Rectal smooth muscle tissue (tissue), 1 donor: ENCODE measurements around the gene TRIOBP.
"Not testable (repeated sequence)": the region's sequence is repeated elsewhere in the genome, so short reads cannot be mapped to it uniquely, and the experiment has no call there.

Experiments used
- H3K27ac ChIP-seq: one replicate; pipeline ENCODE4 v1.7.0; 2013; ENCODE audit warnings: low read depth, low read length, inconsistent platforms
- H3K27me3 ChIP-seq: one replicate; pipeline ENCODE4 v1.7.0; 2013; ENCODE audit warnings: low read length; ENCODE audit not compliant: control insufficient read depth, insufficient read depth
- H3K36me3 ChIP-seq: one replicate; pipeline ENCODE4 v1.7.0; 2013; ENCODE audit warnings: low read length; ENCODE audit not compliant: control insufficient read depth, insufficient read depth
- H3K4me1 ChIP-seq: one replicate; pipeline ENCODE4 v1.7.0; 2013; ENCODE audit warnings: low read length; ENCODE audit not compliant: control insufficient read depth, insufficient read depth
- H3K4me3 ChIP-seq: one replicate; pipeline ENCODE4 v1.7.0; 2013; ENCODE audit warnings: low read length
- H3K9ac ChIP-seq: one replicate; pipeline ENCODE4 v1.7.0; 2013; ENCODE audit warnings: low read length

The TRIOBP gene

GRCh38 chr22:37784829-37785495, 88.1 kb downstream of the TRIOBP start:
- Histone ChIP-seq H3K27ac (no peak overlapping the region), H3K4me1 (no peaks in the 10 kb centered on the region), H3K4me3 (no peak overlapping the region), H3K27me3 (no peaks in the 10 kb centered on the region), H3K9ac (no peak overlapping the region), H3K36me3 (no peaks in the 10 kb centered on the region)

GRCh38 chr22:37790234-37790633, 93.4 kb downstream of the TRIOBP start:
- no peaks in the 10 kb centered on the region for H3K4me1 ChIP-seq
- no peak overlapping the region for H3K9ac ChIP-seq
- H3K27me3 ChIP-seq: no peaks in the 10 kb centered on the region
- no peak overlapping the region for H3K4me3 ChIP-seq
- no peak overlapping the region for H3K27ac ChIP-seq
- no peaks in the 10 kb centered on the region for H3K36me3 ChIP-seq

DNA sequence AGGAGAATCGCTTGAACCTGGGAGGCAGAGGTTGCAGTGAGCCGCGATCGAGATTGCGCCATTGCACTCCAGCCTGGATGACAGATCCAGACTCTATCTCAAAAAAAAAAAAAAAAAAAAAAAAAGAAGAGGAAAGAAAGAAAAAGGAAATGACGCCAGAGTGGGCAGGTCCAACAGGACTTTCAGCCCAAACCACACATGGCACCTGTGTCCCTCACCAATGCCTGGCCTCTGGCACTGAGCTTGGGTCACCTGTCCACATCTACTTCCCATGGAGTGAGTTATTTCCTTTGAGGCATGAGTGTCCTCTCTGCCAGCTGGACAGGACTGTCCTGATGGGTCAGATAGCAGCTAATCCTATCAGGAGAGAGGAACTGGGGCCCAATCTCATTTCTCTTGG, 95.6 kb downstream of the TRIOBP start:
- no peaks in the 10 kb centered on the region for H3K4me1 ChIP-seq
- no peaks in the 10 kb centered on the region for H3K36me3 ChIP-seq
- H3K27me3 ChIP-seq: no peaks in the 10 kb centered on the region
- H3K9ac ChIP-seq: no peak overlapping the region
- H3K27ac ChIP-seq: no peak overlapping the region
- no peak overlapping the region for H3K4me3 ChIP-seq

GRCh38 chr22:37794376-37794775, 97.5 kb downstream of the TRIOBP start:
- Histone ChIP-seq H3K9ac (no peak overlapping the region), H3K4me1 (no peaks in the 10 kb centered on the region), H3K36me3 (no peaks in the 10 kb centered on the region), H3K4me3 (no peak overlapping the region), H3K27ac (no peak overlapping the region), H3K27me3 (no peaks in the 10 kb centered on the region)

- Histone ChIP-seq H3K27ac (no peak overlapping the region), H3K27me3 (no peaks in the 10 kb centered on the region), H3K36me3 (no peaks in the 10 kb centered on the region), H3K4me3 (no peak overlapping the region), H3K9ac (no peak overlapping the region), H3K4me1 (no peaks in the 10 kb centered on the region)
Measured at GRCh38 chr22:37796079-37796478, 99.2 kb downstream of the TRIOBP start.

- not testable (repeated sequence) for H3K27me3 ChIP-seq, H3K4me1 ChIP-seq, H3K36me3 ChIP-seq, H3K4me3 ChIP-seq, H3K27ac ChIP-seq, H3K9ac ChIP-seq
Measured at GRCh38 chr22:37797259-37797658, 100.4 kb downstream of the TRIOBP start.

DNA sequence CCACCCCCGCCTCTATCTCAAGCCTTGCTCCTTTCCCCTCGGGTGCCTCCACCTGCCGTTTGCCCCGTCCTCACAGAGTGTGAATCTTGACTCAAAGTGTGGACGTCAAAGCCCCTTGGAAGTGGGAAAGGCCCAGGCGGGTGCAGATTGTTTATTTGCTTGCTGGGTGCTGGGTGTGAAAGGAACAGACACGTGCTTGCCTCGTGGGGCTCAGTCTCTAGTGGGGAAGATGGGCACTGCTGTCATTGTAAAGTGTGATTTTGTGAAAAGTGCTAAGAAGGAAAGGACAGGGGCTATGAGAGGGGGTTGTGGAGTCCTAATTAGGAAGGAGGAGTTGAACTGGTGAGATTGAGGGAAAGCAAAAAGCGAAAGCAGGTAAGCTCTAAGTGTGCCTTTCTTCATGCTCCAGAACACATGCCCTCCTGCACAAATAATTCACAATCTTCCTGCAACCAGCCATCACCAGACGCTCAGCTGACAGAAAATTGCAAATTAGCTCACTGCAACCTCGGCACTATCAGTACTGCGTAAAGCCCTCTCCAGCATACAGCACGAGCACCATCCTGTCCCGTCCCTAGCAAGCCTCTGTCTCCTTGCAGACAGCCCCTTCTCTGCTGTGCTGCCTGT, 101.1 kb downstream of the TRIOBP start:
- Histone ChIP-seq H3K27ac (no peak overlapping the region), H3K4me1 (peaks cover 4% of the 10 kb centered on the region), H3K27me3 (no peaks in the 10 kb centered on the region), H3K9ac (no peak overlapping the region), H3K36me3 (no peaks in the 10 kb centered on the region), H3K4me3 (no peak overlapping the region)

DNA sequence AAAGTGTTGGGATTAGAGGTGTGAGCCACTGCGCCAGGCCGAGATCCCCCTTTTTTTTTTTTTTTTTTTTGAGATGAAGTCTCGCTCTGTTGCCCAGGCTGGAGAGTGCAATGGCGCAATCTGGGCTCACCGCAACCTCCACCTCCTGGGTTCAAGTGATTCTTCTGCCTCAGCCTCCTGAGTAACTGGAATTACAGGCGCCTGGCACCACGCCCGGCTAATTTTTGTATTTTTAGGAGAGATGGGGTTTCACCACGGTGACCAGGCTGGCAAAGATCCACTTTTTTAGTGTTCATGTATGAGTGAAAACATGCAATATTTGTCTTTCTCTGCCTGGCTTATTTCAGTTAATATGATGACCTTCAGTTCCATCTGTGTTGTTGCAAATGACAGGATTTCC, 103.1 kb downstream of the TRIOBP start:
- H3K4me3 ChIP-seq, H3K36me3 ChIP-seq, H3K4me1 ChIP-seq, H3K27me3 ChIP-seq, H3K9ac ChIP-seq, H3K27ac ChIP-seq: not testable (repeated sequence)

GRCh38 chr22:37801946-37802309, 105.1 kb downstream of the TRIOBP start:
- H3K4me3 ChIP-seq: peak overlapping the region; percentile 76
- no peaks in the 10 kb centered on the region for H3K36me3 ChIP-seq
- H3K9ac ChIP-seq: peak overlapping the region; percentile 11
- H3K27me3 ChIP-seq: no peaks in the 10 kb centered on the region
- peaks cover 11% of the 10 kb centered on the region for H3K4me1 ChIP-seq
- peak overlapping the region; percentile 64 for H3K27ac ChIP-seq

DNA sequence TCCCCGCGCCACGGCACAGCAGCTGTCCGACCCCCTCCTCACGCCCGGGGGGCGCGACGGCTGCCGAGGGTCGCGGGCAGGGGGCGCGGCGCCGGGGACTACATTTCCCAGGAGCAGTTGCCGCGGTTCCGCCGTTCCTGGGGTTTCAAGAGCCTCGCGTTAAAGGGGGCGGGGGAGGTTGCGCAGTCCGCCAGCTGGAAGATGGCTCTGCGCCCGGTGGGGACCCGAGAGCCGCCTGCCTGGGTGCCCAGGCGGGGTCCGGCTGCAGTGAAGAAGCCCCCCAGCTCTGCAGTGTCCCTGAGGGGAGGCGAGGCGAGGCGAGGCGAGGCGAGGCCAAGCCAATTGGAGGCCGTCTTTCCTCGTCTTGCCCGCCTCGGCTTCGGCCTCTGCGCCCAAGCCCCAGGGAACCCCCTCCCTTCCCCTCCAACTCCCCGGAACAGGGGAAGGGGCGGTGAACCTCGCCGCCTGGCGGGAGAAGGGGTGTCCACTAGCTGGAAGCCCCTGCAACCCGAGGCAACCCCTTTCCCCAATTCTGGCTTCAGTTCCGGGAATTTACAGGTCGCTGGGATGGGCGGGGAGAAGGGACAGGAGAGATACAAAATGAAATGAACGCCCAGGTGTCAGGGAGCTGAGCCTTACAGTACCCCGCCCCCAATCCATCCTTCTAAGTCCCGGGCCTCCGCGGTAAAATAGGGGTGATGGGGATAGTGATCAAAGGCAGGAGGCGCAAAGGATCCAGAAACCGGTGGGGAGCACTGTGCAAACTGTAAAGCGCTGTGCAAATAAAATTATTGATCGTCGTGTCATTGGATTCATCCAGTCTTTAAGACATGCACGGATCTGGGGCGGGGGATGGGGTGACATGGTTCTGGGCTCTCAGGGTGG, 105.7 kb downstream of the TRIOBP start:
- Histone ChIP-seq H3K27ac (peak overlapping the region; percentile 64), H3K36me3 (no peaks in the 10 kb centered on the region), H3K4me3 (peak overlapping the region; percentile 76), H3K9ac (peak overlapping the region; percentile 11), H3K27me3 (no peaks in the 10 kb centered on the region), H3K4me1 (peaks cover 11% of the 10 kb centered on the region)

- Histone ChIP-seq H3K27me3 (no peaks in the 10 kb centered on the region), H3K4me3 (peak overlapping the region; percentile 76), H3K36me3 (no peaks in the 10 kb centered on the region), H3K27ac (no peak overlapping the region), H3K4me1 (peaks cover 12% of the 10 kb centered on the region), H3K9ac (no peak overlapping the region)
Measured at GRCh38 chr22:37803195-37803638, 106.4 kb downstream of the TRIOBP start.

DNA sequence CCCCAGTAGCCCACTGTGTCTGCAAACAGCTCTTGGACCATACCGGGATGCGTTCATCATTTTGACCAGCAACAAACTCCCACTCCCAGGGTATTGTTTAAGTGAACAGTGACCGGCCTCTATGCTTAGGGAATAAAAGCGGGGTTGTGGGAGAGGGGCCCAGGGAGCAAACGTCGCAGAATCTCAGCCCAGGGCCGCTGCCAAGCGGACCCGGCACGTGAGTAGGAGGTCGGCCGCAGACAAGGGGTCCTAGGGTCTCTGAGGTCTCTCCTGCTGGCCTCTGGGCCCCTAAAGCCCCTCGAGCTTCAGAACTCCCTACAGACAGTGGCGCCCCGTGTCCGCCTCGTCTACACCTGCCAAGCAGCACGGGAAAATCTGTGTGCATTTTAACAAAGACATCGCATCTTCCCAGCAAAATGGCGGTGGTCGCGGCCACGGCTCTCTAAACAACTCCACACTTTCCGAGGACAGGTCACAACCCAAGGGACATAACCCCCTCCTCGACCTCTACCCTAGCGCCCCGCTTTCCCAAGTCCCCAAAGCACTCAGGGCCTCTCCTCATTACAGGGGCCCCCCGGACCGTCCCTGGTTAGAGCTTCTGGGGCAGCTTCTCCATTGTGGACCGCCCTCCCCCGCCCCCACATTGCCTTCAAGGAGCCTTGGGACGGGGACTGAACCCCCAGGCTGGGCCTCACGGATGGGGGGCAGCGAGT, 106.9 kb downstream of the TRIOBP start:
- peak overlapping the region; percentile 93 for H3K27ac ChIP-seq
- H3K36me3 ChIP-seq: no peaks in the 10 kb centered on the region
- no peak overlapping the region for H3K9ac ChIP-seq
- peaks cover 14% of the 10 kb centered on the region for H3K4me1 ChIP-seq
- peak overlapping the region; percentile 60 for H3K4me3 ChIP-seq
- H3K27me3 ChIP-seq: no peaks in the 10 kb centered on the region
